NCI-H82 (cell line): Measurements from ENCODE around the gene BRICD5.

Source experiments
- DNase-seq: peaks from one replicate; lab custom pipeline; 2025; lab: John Stamatoyannopoulos, UW

Gene BRICD5

DNA sequence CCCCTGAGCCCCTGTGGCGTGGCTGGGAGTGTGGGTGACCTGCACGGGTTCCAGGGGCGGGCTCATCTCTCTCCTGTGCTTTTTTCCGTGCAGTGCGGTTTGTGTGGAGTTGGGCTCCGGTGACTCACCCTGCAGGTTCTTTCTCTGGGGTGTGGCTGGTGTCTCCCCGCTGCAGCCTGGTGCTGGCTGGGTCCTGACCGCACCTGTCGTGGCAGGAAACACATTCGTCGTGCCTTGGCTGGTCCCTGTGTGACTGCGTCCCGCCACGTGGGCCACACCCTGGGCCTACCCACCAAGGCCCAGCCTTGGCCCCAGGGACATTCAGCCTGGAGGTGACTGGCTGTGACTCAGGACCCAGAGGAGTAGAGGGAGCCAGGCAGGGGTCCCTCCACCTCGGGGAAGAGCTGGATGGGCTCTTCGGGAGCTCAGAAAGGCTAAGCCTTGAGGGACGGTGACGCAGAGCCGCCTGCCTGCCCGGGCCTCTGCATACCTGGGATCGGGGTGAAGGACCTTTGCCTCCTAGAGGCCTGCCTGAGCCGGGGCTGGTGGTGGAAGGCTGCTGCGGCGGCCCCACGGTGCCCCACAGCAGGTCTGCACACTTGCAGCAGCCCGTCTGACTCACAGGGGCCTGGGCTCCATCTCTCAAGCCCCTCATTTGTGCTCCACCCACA is 47.3 kb downstream of the BRICD5 start:
- no peak for DNase-seq

DNA sequence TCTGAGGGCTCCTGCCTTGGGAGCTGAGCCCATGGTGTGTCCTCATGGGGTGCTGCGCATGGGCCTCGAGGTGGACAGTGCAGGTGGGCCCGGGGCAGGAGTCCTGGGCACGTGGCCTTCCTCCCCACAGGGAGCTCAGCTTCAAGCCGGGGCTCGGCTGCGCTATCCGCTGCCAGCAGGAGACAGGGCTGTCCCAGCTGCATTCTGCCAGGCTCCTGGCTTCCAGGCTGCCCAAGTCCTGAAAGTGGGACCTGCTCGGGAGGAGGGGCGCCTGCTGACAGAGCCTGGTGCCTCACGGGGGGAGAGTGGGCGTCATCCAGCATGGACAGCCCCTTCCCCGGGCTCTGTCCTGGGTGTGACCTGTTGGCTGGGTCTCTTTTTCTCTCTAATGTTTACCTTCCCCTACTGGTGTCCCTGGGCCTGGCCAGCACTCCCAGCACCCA is 48.0 kb downstream of the BRICD5 start:
- DNase-seq = no peak

DNA sequence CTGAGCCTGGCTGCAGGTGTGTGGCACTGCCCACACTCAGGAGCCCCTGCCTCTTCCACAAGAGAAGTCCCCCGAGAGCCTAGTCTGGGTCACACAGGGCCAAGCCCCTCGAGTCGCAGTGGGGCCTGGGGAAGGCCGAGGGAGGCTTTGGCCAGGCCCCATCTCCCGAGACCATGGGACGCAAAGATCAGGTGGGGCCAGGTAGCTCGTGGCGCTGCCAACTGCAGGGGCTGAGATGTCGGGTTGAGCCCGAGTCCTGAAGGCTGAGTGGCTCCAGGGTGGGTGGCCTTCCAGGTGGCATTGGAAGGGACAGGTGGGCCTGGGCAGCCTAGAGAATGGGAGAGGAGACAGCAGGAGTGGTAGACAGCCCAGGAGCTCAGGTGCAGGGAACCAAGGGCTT is 48.8 kb downstream of the BRICD5 start:
- DNase-seq = no peak

DNA sequence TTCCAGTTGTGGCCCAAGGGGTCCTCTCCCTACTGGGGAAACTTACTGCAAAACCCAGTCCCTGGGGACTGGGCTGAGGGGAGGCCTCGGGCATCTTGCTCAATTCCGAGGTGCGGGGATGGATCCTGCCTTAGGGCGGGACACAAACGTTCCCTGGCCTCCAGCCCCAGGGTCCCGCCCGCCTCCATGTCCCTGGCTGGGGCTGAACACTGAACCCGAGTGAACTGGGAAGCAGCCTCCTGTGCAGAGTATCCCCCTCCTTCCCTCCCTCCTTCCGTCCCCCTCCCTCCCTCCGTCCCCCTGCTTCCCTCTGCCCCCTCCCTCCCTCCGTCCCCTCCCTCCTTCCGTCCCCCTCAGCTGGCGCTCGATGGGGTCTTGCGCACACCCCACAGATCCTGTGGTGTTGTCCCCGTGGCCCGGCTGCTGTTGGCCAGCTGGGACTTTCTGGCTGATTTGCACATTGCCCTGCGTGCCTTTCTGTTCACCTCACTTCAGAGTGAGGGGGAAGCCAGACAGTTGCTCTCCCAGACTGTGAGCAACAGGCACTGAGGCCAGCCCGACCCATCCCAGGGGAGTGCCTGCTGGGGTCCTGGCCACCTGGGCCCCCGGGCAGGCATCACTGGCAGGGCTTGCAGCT is 49.6 kb downstream of the BRICD5 start:
- no peak for DNase-seq
